ENCODE results near the gene RNF112.

DNA sequence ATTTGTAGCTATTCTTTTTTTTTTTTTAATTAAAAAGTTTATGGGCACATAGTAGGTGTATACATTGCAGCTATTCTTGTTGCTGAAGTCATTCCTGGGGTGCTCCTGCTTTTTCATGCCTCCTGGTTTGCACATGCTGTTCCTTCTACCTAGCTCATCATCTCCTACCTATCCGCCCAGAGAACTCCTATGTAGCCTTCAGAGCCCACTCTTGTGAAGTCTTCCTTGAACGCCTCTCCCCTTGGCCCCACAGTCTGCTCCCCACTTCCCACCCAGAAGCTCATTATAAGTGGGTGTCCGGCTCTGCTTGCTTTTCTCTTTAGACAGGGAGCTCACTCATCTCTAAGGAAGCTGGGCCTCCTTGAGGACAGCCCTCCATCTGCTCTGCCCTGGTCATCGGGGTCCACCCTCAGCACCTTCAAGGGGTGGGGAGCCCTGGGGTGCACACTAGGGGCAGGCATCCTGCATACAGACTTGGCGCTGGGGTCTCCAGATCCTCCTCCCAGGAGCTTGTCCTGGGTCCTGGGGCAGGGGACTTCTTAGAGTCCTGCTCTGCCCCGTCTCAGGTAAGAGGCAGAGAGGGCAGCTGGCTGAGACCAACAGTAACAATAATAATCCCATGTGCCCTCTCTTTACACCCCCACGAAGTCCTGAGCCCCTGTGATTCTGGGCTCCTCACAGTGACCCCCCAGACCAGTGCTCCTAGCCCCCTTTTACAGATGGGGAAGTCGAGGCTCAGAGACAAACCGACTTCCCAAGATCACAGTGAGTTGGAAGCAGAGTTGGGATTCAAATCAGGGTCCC, 45.0 kb upstream of the RNF112 start:
- TF ChIP-seq JUN (CRISPR knock-in tag; IDR thresholded peaks at IDR 0.05) (no peak), IRF2 (CRISPR knock-in tag; IDR thresholded peaks at IDR 0.05; ENCODE audit: borderline replicate concordance, low read depth) (no peak)
- TF ChIP-seq, protein P1, sequence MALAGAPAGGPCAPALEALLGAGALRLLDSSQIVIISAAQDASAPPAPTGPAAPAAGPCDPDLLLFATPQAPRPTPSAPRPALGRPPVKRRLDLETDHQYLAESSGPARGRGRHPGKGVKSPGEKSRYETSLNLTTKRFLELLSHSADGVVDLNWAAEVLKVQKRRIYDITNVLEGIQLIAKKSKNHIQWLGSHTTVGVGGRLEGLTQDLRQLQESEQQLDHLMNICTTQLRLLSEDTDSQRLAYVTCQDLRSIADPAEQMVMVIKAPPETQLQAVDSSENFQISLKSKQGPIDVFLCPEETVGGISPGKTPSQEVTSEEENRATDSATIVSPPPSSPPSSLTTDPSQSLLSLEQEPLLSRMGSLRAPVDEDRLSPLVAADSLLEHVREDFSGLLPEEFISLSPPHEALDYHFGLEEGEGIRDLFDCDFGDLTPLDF (CRISPR knock-in tag; IDR thresholded peaks at IDR 0.05): no peak
- TF ChIP-seq, protein P2, sequence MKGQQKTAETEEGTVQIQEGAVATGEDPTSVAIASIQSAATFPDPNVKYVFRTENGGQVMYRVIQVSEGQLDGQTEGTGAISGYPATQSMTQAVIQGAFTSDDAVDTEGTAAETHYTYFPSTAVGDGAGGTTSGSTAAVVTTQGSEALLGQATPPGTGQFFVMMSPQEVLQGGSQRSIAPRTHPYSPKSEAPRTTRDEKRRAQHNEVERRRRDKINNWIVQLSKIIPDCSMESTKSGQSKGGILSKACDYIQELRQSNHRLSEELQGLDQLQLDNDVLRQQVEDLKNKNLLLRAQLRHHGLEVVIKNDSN (CRISPR knock-in tag; IDR thresholded peaks at IDR 0.05): no peak
- TF ChIP-seq, protein P3, sequence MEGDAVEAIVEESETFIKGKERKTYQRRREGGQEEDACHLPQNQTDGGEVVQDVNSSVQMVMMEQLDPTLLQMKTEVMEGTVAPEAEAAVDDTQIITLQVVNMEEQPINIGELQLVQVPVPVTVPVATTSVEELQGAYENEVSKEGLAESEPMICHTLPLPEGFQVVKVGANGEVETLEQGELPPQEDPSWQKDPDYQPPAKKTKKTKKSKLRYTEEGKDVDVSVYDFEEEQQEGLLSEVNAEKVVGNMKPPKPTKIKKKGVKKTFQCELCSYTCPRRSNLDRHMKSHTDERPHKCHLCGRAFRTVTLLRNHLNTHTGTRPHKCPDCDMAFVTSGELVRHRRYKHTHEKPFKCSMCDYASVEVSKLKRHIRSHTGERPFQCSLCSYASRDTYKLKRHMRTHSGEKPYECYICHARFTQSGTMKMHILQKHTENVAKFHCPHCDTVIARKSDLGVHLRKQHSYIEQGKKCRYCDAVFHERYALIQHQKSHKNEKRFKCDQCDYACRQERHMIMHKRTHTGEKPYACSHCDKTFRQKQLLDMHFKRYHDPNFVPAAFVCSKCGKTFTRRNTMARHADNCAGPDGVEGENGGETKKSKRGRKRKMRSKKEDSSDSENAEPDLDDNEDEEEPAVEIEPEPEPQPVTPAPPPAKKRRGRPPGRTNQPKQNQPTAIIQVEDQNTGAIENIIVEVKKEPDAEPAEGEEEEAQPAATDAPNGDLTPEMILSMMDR (IDR thresholded peaks at IDR 0.05): no peak
